Measurements from ENCODE around the gene DCAF15.

Gene DCAF15

DNA sequence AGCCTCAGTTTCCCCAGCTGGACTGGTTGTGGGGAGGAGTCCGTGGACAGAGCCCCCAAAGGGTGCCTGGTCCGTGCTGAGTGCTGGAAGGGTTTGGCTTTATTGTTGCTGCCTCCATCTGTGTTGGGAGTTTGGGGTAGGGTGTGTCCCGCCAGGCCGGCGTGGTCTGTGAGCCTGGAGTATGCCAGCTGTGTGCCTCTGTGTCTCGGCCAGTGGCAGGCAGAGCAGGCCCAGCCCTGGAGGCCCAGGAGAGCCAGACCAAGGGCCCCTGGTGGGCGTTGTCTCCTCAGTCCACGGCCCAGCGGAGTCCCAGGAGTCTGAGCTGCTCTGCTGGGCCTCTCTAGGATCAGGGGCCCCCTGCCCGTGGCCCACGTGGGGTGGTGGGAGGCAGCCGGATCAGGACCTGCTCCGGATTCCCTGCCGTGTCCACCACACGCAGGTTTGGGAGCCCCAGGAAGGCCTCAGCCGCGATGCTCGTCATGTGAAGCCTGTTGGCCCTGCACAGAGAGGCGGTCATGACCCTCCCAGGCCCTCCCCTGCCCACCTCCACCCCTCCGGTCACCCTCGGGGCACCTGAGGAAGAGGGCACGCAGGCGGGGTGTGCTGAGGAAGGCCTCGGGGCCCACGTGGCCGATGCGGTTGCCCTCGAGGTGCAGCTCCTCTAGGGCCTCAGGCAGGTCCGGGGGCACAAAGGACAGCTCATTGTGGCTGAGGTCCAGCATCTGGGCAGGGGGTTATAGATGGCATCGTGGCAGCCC lies 20.7 kb upstream of the DCAF15 start:
- no peak for DNase-seq

DNA sequence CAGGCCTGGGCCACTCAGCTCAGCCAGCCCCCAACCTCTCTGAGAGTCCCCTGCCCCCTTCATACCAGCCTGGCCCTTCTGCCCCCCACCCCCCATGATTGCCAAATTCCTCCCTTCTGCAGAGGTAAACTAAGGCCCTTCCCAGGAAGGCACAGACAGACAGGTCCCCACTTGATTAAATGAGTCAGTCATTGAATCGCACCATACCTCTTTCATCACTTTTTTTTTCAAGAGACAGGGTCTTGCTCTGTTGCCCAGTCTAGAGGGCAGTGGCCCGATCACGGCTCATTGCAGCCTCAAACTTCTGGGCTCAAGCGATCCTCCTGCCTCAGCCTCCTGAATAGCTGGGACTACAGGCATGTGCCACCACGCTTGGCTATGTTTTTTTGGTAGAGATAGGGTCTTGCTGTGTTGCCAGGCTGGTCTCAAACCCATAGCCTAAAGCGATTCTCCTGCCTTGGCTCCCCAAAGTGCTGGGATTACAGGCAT lies 20.1 kb upstream of the DCAF15 start:
- DNase-seq = no peak

DNA sequence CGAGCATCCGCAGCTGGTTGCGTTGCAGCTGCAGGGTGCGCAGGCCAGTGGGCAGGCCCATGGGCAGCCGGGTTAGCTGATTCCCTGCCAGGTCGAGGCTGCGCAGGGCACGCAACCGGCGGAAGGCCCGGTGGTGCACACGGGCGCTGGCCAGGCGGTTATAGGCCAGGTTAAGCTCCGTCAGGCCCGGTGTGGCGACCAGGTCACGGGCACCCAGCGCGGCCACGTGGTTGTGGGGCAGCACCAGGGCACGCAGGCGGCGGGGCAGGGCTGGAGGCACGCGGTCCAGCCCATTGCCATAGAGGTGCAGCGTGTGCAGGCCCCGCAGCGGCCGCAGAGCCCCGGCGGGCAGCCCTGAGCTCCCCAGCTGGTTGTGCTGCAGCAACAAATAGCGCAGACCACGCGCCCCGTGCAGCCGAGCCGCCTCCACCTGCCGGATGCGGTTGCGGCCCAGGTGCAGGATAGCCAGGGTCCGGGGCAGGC lies 19.4 kb upstream of the DCAF15 start:
- DNase-seq = no peak

DNA sequence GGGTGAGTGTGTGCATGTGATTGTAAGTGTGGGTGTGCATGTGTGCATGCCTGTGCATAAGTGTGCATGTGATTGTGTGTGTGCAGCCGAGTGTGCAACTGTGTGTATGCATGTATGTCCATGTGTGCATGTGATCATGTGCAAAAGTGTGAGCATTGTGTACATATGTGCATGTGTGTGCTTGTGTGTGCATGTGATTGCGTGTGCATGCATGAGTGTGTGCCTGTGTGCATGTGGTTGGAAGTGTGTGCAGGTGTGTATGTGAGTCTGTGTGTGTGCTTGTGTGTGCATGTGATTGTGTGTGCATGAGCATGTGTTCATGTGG lies 17.6 kb upstream of the DCAF15 start:
- DNase-seq = no peak

GRCh38 chr19:13935765-13936510 lies 16.4 kb upstream of the DCAF15 start:
- DNase-seq = no peak

- no peak for DNase-seq
Observed at GRCh38 chr19:13937479-13938300, 14.6 kb upstream of the DCAF15 start.

DNA sequence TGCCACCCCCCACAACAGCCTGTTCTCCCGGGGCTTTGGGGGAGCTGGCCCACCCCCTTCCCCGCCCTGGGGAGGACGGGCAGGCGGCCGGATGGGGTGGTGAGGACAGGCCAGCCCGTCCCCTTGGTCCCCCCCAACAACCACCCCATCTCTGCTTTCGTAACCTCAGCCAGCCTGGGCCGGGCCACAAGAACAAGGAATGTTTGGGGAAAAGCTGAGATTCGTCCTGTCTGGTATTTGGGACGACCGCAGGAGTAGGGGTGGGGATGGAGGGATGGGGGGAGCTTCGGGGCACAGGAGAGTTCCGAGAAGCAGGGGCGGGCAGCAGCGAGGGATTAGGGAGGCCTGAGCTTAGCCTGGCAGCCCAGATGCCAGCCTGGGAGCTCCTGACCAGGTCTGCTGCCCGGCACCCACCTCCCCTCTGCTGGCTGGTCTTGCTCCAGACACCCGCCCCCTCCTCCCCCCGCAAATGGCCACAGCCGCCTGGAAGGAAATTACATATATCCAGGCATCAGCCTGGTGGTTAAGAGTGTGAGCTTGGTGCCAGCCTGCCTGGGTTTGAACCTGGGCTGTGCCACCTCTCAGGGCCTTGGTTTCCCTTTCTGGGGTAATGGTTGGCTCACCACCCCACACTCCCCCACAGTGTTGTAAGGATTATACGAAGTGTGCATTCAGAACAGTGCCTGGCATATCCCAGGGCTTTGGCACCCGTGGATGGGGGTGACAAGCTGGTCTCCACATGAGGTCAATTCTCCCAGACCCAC lies 13.8 kb upstream of the DCAF15 start, which contains the start of gene PODNL1:
TSS of gene PODNL1 (minus strand) at position 117 of the 764 bp plus-strand sequence. CDS start 236 bp downstream, outside the sequence.
- DNase-seq = no peak

DNA sequence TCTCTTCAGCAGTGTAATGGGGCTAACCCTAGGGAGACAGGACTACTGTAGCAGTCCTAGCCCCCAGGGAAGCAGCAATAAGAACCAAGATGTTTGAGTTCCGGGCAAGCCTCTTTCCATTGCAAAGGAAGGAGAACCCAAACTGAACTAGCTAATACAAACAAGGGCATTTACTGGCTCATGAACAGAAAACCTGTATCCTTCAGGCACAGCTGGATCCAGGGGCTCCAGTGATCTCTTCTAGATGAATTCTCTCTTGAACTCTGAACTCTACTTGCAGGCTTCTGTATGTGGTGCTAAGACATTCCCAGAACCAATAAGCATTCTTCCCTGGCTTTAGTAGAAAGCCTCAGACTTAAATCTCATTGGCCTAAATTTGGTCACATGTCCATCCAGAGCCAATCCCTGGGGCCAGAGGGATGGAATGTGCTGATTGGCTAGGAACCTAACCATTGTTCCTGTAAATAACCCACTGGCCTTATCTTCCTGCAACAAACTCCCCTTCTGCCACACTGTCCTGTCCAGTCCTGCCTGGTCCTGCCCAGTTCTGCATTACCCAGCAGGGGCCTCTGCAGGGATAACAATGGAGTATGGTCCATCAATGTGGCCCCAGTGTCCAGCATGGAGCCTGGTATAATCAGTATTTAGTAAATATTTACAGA lies 10.2 kb upstream of the DCAF15 start:
- no peak for DNase-seq

DNA sequence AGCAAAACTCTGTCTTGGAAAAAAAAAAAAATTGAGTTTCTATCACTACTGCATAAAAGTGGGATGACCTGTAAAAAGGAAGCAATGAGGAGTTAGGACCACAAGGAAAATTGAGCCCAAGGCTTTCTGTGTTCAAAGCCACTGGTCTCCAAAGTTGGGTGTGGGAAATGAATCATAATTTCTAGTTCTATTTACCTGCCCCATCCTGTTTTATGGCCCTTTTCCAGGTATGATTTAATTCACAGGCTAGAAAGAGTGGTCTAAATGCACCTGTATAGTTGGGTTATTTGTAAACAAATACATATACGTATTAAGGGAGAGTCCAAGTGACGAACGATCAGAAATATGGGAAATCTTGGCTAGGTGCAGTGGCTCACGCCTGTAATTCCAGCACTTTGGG lies 5.9 kb upstream of the DCAF15 start:
- DNase-seq = no peak

DNA sequence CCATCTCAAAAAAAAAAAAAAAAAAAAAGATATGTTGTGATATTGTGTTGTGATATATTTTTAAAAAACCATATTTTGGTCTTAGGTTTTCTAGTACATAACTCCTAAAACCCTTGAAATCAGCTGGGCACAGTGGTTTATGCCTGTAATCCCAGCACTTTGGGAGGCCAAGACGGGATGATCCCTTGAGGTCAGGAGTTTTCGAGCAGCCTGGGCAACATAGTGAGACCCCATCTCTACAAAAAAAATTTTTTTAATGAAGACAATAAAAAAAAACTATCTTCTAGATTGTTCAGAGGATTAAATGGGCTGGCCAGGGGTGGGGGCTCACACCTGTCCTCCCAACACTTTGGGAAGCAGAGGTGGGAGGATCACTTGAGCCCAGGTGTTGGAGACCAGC lies 1.3 kb upstream of the DCAF15 start:
- DNase-seq = no peak

GRCh38 chr19:13951799-13952153 lies 533 bp upstream of the DCAF15 start:
- DNase-seq = no peak

- DNase-seq = no peak
Observed at GRCh38 chr19:13952931-13953531, 722 bp downstream of the DCAF15 start.

DNA sequence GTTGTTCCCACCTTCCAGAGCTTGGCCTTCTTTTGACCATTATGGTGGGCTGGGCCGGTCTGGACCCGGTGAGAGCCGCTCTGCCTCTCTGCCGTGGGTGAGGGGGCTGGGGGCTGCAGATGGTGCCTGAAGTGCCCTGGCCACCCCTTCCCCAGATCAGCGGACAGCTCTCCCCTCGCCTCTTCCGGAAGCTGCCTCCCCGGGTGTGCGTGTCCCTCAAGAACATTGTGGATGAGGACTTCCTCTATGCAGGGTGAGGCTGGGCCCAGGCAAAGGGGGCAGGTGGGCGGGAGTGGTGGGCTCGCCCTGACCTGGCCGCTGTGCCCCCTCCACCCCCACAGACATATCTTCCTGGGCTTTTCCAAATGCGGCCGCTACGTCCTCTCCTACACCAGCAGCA lies 1.9 kb downstream of the DCAF15 start:
- no peak for DNase-seq

GRCh38 chr19:13955662-13956364 lies 3.5 kb downstream of the DCAF15 start:
- DNase-seq = no peak

DNA sequence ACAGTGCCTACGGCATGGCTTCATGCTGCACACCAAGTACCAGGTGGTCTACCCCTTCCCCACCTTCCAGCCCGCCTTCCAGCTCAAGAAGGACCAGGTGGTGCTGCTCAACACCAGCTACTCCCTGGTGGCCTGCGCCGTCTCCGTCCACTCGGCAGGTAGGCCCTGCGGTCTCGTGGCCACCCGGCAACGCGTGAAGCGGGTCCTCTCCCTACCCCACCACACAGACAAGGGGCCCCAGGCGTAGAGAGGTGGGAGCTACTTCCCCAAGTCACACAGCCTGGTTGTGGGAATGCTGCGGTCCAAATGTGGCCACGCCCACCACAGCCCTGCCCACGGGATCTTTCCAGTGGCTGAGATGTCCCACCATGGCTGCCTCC lies 4.0 kb downstream of the DCAF15 start:
- no peak for DNase-seq

- DNase-seq = no peak
Observed at GRCh38 chr19:13957051-13957450, 4.7 kb downstream of the DCAF15 start.

DNA sequence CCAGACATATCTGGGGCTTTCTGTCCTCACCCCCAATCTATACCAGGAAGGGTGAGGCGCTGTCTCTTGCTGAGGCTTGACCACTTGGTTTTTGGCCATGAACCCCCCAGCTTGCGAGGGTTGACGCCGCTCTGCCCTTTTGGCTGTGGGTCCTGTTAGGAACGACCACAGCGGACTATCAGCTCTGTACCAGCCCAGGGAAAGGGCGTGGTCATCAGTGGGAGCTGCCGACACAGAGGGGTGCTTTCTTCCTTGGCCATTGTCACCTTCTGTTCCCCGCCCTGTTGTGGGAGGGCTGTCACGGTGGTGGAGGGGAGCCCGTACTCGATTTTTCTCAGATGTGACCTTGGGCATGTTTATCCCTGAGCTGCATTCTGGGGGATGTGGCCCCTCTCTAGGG lies 5.7 kb downstream of the DCAF15 start:
- no peak for DNase-seq

- DNase-seq = no peak
Observed at GRCh38 chr19:13959141-13959961, 7.0 kb downstream of the DCAF15 start.

DNA sequence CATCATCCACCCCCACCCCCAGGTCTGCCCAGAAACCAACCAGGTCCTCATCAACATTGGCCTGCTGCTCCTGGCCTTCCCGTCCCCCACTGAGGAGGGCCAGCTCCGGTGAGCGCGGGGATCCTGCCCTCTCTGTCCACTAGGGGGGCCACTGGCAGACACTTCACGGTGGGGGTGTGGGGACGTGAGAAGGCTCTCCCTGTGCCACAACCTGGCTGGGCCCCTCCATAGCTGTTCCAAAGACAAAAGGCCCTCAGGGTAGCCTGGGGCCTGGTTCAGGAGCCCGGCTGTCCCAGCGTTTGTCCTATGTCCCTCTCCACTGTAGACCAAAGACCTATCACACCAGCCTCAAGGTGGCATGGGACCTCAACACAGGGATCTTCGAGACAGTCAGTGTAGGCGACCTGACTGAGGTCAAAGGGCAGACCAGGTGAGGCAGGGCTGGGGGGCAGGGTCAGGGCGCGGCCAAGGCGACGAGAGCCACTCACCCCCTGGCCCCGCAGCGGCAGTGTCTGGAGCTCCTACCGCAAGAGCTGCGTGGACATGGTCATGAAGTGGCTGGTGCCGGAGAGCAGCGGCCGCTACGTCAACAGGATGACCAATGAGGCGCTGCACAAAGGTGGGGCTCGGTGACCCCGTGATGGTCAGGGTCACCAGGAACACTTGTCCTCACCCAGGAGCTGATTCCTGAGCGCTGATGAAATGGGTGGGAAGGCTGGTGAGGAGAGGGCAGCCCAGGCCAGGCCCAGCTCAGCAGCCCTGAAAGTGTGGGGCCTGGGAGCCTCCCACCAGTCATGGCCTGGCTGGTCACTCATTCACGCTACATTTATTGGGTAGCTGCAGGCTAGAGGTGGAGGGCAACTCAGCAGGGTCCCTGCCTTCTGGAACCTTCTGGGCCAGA lies 7.9 kb downstream of the DCAF15 start:
- no peak for DNase-seq
